DMS 273 treated with DMSO at 0.1 percent for 48 hours (cell line): ENCODE results near the gene SLFN13.
"Not testable (repeated sequence)": the region's sequence is repeated elsewhere in the genome, so short reads cannot be mapped to it uniquely, and the experiment has no call there.

Experiments
- DNase-seq: peaks from one replicate; lab custom pipeline; 2025; lab: John Stamatoyannopoulos, UW

SLFN13 gene

GRCh38 chr17:35432176-35433074 is 16.1 kb downstream of the SLFN13 start, which contains the start of gene SLFN12:
TSS of gene SLFN12 (minus strand) at chr17:35432500. CDS start at chr17:35423028, 9,472 bp downstream.
- DNase-seq: no peak

GRCh38 chr17:35429702-35430101 is 18.9 kb downstream of the SLFN13 start:
- DNase-seq: no peak

- DNase-seq: no peak
Measured at GRCh38 chr17:35428229-35428628, 20.3 kb downstream of the SLFN13 start.

GRCh38 chr17:35423761-35424160 is 24.8 kb downstream of the SLFN13 start:
- DNase-seq: no peak

- not testable (repeated sequence) for DNase-seq
Measured at GRCh38 chr17:35421069-35421468, 27.5 kb downstream of the SLFN13 start.

GRCh38 chr17:35416659-35417058 is 31.9 kb downstream of the SLFN13 start:
- no peak for DNase-seq

- not testable (repeated sequence) for DNase-seq
Measured at GRCh38 chr17:35414707-35415106, 33.9 kb downstream of the SLFN13 start.

- DNase-seq: no peak
Measured at GRCh38 chr17:35414247-35414646, 34.3 kb downstream of the SLFN13 start.

- DNase-seq: no peak
Measured at GRCh38 chr17:35407531-35407930, 41.0 kb downstream of the SLFN13 start.

GRCh38 chr17:35406568-35406967 is 42.0 kb downstream of the SLFN13 start:
- DNase-seq: no peak

- DNase-seq: no peak
Measured at GRCh38 chr17:35404360-35404759, 44.2 kb downstream of the SLFN13 start.

- DNase-seq: not testable (repeated sequence)
Measured at GRCh38 chr17:35393783-35394182, 54.8 kb downstream of the SLFN13 start.

GRCh38 chr17:35390663-35391062 is 57.9 kb downstream of the SLFN13 start:
- no peak for DNase-seq

GRCh38 chr17:35390156-35390555 is 58.4 kb downstream of the SLFN13 start:
- no peak for DNase-seq

GRCh38 chr17:35387496-35387895 is 61.1 kb downstream of the SLFN13 start:
- no peak for DNase-seq
